ENCODE measurements around the gene PAX9. TPM values are rescaled to one million over a fixed set of nuclear protein-coding genes. Genes with fewer than 3 reads are reported as not detected.

Gene PAX9
- total and polyA plus RNA-seq, 2 of the 13 experiments (the other 11 are each of a cell fraction or from before 2014, with no cell fraction given) = 0.03 TPM; not detected in 1

GRCh38 chr14:36618641-36619040 lies 43.0 kb upstream of the PAX9 start:
- 2% methylated on average over 2 of the region's 2 CpGs for WGBS (ENCODE audit: low lambda C conversion rate)
- intact Hi-C loops (cut with micrococcal nuclease; ENCODE audit: unreplicated experiment) (no loop called here), in situ Hi-C loops (cut with HindIII; ENCODE audit: extremely low pct_ligation_motif_present, low pct_unique_long_range_greater_than_20kb) (no loop called here)

GRCh38 chr14:36619131-36619530 lies 42.5 kb upstream of the PAX9 start:
- Histone ChIP-seq H3K27ac (ENCODE audit: extremely low read length, insufficient read depth, low read length) (no peak overlapping the region), H4K20me1 (ENCODE audit: insufficient read depth, low read length) (no peaks in the 10 kb centered on the region), H3K9ac (ENCODE audit: insufficient read depth, low read depth, low read length) (no peak overlapping the region), H3K9me3 (ENCODE audit: low read length) (peaks cover 13% of the 10 kb centered on the region), H3K79me2 (ENCODE audit: insufficient read depth, low read length) (no peaks in the 10 kb centered on the region), H2AFZ (ENCODE audit: low read length) (no peak overlapping the region), H3K27me3 (ENCODE audit: control insufficient read depth in 1 of 2, insufficient read depth in 2 of 2, low read length in 2 of 2) (no peaks in the 10 kb centered on the region), H3K36me3 (replicated peaks in 1 of 2; ENCODE audit: control insufficient read depth in 1 of 2, insufficient read depth in 2 of 2, low read length in 2 of 2) (no peaks in the 10 kb centered on the region), H3K4me2 (ENCODE audit: low read depth, low read length) (no peak overlapping the region), H3K4me3 (replicated peaks in 1 of 3; ENCODE audit: insufficient read depth in 1 of 3, low read depth in 2 of 3, low read length in 3 of 3) (no peak overlapping the region), H3K4me1 (ENCODE audit: insufficient read depth, low read length) (no peaks in the 10 kb centered on the region; the same call in 1 of the 2 replicates)
- in situ Hi-C loops (cut with HindIII; ENCODE audit: extremely low pct_ligation_motif_present, low pct_unique_long_range_greater_than_20kb) (no loop called here), intact Hi-C loops (cut with micrococcal nuclease; ENCODE audit: unreplicated experiment) (no loop called here)
- BruUV-seq (replicated peaks) = no TSS peak
- no peak for TF ChIP-seq HOXA5 (CRISPR knock-in tag; IDR thresholded peaks at IDR 0.05)
- TF ChIP-seq TAF1 (CRISPR knock-in tag; IDR thresholded peaks at IDR 0.05) = no peak
- no peak for TF ChIP-seq ZBTB37 (CRISPR knock-in tag; IDR thresholded peaks at IDR 0.05)
- TF ChIP-seq, protein P1, sequence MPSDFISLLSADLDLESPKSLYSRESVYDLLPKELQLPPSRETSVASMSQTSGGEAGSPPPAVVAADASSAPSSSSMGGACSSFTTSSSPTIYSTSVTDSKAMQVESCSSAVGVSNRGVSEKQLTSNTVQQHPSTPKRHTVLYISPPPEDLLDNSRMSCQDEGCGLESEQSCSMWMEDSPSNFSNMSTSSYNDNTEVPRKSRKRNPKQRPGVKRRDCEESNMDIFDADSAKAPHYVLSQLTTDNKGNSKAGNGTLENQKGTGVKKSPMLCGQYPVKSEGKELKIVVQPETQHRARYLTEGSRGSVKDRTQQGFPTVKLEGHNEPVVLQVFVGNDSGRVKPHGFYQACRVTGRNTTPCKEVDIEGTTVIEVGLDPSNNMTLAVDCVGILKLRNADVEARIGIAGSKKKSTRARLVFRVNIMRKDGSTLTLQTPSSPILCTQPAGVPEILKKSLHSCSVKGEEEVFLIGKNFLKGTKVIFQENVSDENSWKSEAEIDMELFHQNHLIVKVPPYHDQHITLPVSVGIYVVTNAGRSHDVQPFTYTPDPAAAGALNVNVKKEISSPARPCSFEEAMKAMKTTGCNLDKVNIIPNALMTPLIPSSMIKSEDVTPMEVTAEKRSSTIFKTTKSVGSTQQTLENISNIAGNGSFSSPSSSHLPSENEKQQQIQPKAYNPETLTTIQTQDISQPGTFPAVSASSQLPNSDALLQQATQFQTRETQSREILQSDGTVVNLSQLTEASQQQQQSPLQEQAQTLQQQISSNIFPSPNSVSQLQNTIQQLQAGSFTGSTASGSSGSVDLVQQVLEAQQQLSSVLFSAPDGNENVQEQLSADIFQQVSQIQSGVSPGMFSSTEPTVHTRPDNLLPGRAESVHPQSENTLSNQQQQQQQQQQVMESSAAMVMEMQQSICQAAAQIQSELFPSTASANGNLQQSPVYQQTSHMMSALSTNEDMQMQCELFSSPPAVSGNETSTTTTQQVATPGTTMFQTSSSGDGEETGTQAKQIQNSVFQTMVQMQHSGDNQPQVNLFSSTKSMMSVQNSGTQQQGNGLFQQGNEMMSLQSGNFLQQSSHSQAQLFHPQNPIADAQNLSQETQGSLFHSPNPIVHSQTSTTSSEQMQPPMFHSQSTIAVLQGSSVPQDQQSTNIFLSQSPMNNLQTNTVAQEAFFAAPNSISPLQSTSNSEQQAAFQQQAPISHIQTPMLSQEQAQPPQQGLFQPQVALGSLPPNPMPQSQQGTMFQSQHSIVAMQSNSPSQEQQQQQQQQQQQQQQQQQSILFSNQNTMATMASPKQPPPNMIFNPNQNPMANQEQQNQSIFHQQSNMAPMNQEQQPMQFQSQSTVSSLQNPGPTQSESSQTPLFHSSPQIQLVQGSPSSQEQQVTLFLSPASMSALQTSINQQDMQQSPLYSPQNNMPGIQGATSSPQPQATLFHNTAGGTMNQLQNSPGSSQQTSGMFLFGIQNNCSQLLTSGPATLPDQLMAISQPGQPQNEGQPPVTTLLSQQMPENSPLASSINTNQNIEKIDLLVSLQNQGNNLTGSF (CRISPR knock-in tag; IDR thresholded peaks at IDR 0.05) = no peak
- TF ChIP-seq MAZ (IDR thresholded peaks at IDR 0.05; ENCODE audit: borderline replicate concordance, low read depth, low read length) = no peak
- TF ChIP-seq MAZ (CRISPR knock-in tag; IDR thresholded peaks at IDR 0.05; ENCODE audit: low read depth) = no peak
- no peak for TF ChIP-seq NFIB (CRISPR knock-in tag; IDR thresholded peaks at IDR 0.05; ENCODE audit: borderline replicate concordance)
- TF ChIP-seq ELK4 (CRISPR knock-in tag; IDR thresholded peaks at IDR 0.05; ENCODE audit: borderline replicate concordance) = no peak
- TF ChIP-seq KDM3A (CRISPR knock-in tag; IDR thresholded peaks at IDR 0.05; ENCODE audit: low read depth) = no peak
- WGBS (ENCODE audit: low lambda C conversion rate) = 2% methylated on average over 3 of the region's 3 CpGs
- CTCF ChIA-PET (ENCODE audit: low intra/inter-chr PET ratio, low total read pairs) = no interaction called here
- ATAC-seq (no peak), DNase-seq (ENCODE audit: low spot score) (no peak), FAIRE-seq (no peak)
- POLR2A ChIA-PET = no interaction called here

More at GRCh38 chr14:36618641-36619040, 43.0 kb upstream of the PAX9 start:
- ChIA-PET POLR2A (no interaction called here), CTCF (ENCODE audit: low intra/inter-chr PET ratio, low total read pairs) (no interaction called here)
- TF ChIP-seq CREB1 (IDR thresholded peaks at IDR 0.05) = peak; percentile 44
- TF ChIP-seq CREB1 (CRISPR knock-in tag; IDR thresholded peaks at IDR 0.05) = no peak
- no peak for TF ChIP-seq FOSL2 (CRISPR knock-in tag; IDR thresholded peaks at IDR 0.05)
- Histone ChIP-seq H2AFZ (ENCODE audit: low read length) (no peak overlapping the region), H3K36me3 (replicated peaks in 1 of 2; ENCODE audit: control insufficient read depth in 1 of 2, insufficient read depth in 2 of 2, low read length in 2 of 2) (no peaks in the 10 kb centered on the region), H3K79me2 (ENCODE audit: insufficient read depth, low read length) (no peaks in the 10 kb centered on the region), H3K27me3 (ENCODE audit: control insufficient read depth in 1 of 2, insufficient read depth in 2 of 2, low read length in 2 of 2) (no peaks in the 10 kb centered on the region), H3K27ac (ENCODE audit: extremely low read length, insufficient read depth, low read length) (no peak overlapping the region), H3K4me1 (ENCODE audit: insufficient read depth, low read length) (no peaks in the 10 kb centered on the region; the same call in 1 of the 2 replicates), H3K9ac (ENCODE audit: insufficient read depth, low read depth, low read length) (no peak overlapping the region), H3K4me3 (replicated peaks in 1 of 3; ENCODE audit: insufficient read depth in 1 of 3, low read depth in 2 of 3, low read length in 3 of 3) (no peak overlapping the region), H3K9me3 (ENCODE audit: low read length) (peaks cover 13% of the 10 kb centered on the region), H4K20me1 (ENCODE audit: insufficient read depth, low read length) (no peaks in the 10 kb centered on the region), H3K4me2 (ENCODE audit: low read depth, low read length) (no peak overlapping the region)
- ATAC-seq (no peak), FAIRE-seq (no peak), DNase-seq (ENCODE audit: low spot score) (no peak)
- BruUV-seq (replicated peaks) = no TSS peak

All from HepG2 (cell line).